GM12864 (cell line): Measurements from ENCODE around the gene KMT2D.

Source experiments
- DNase-seq: peaks from one replicate; pipeline ENCODE4 v3.0.0-alpha.2; 2011; ENCODE audit warnings: low read depth
- H3K4me3 ChIP-seq: 2 replicates; pipeline ENCODE4 v1.5.1; 2011; ENCODE audit warnings: mild to moderate bottlenecking, low read depth, low read length, control low read depth
- CTCF ChIP-seq: IDR thresholded peaks from 2 replicates; pipeline ENCODE4 v1.5.1; 2011; ENCODE audit warnings: low read depth, mild to moderate bottlenecking, moderate library complexity, low read length, control low read depth, inconsistent platforms; ENCODE audit errors: missing control alignments

The KMT2D gene

GRCh38 chr12:49034286-49034622 is 26.3 kb downstream of the KMT2D start:
- H3K4me3 ChIP-seq, result no peak overlapping the region
- no peak for TF ChIP-seq CTCF
- DNase-seq, result no peak

- no peak for DNase-seq
- no peak overlapping the region for H3K4me3 ChIP-seq
- no peak for TF ChIP-seq CTCF
Observed at GRCh38 chr12:49033611-49034285, 26.8 kb downstream of the KMT2D start.

- no peak for DNase-seq
- no peak for TF ChIP-seq CTCF
- H3K4me3 ChIP-seq, result no peak overlapping the region
Observed at GRCh38 chr12:49032679-49033447, 27.7 kb downstream of the KMT2D start.

- no peak overlapping the region for H3K4me3 ChIP-seq
- no peak for DNase-seq
- TF ChIP-seq CTCF, result no peak
Observed at GRCh38 chr12:49032276-49032675, 28.3 kb downstream of the KMT2D start.

GRCh38 chr12:49031573-49032161 is 28.9 kb downstream of the KMT2D start:
- TF ChIP-seq CTCF, result no peak
- no peak overlapping the region for H3K4me3 ChIP-seq
- no peak for DNase-seq

- TF ChIP-seq CTCF, result no peak
- no peak for DNase-seq
- H3K4me3 ChIP-seq, result no peak overlapping the region
Observed at GRCh38 chr12:49030714-49031572, 29.7 kb downstream of the KMT2D start.
